ENCODE measurements around the gene SIGLEC1. TPM values are rescaled to one million over a fixed set of nuclear protein-coding genes. Genes with fewer than 3 reads are reported as not detected.

SIGLEC1 gene
- total and polyA plus RNA-seq, 2 of the 4 experiments (the other 2 are of a cell fraction) = not detected

- Histone ChIP-seq H3K18ac (ENCODE audit: low read depth, low read length) (no peak overlapping the region), H3K23ac (ENCODE audit: low read depth, low read length) (no peak overlapping the region), H3K56ac (ENCODE audit: extremely low read depth, insufficient read depth, low read length) (no peak overlapping the region), H2BK15ac (ENCODE audit: low read depth, low read length) (no peak overlapping the region), H3K4ac (ENCODE audit: low read depth, low read length) (no peak overlapping the region), H3K9ac (ENCODE audit: low read depth, low read length) (no peak overlapping the region), H3K9me3 (ENCODE audit: control insufficient read depth, insufficient read depth, low read length) (no peaks in the 10 kb centered on the region), H2BK20ac (ENCODE audit: low read depth, low read length) (no peak overlapping the region), H2AK5ac (ENCODE audit: low read depth, low read length) (no peak overlapping the region), H4K91ac (ENCODE audit: insufficient read depth, low read depth, low read length) (no peak overlapping the region), H4K5ac (ENCODE audit: low read depth, low read length) (no peak overlapping the region), H2AFZ (replicated peaks; ENCODE audit: low read length, poor library complexity) (peak overlapping the region; percentile 5), H3K9me1 (ENCODE audit: insufficient read depth, low read length) (no peaks in the 10 kb centered on the region), H3K27me3 (ENCODE audit: control insufficient read depth, insufficient read depth, low read length) (peaks cover 34% of the 10 kb centered on the region), H3K14ac (replicated peaks; ENCODE audit: low read depth, low read length) (no peak overlapping the region; the same call in 1 of the 2 replicates), H4K20me1 (ENCODE audit: insufficient read depth, low read length) (0 out of 2 replicates have a peak, but pooled peaks cover 3% of the 10 kb centered on the region), H3K4me3 (ENCODE audit: insufficient read depth, low read depth, low read length) (no peak overlapping the region), H3K4me1 (ENCODE audit: control insufficient read depth, insufficient read depth, low read length) (0 out of 2 replicates have a peak, but pooled peaks cover 3% of the 10 kb centered on the region), H2BK5ac (ENCODE audit: low read depth, low read length, poor library complexity, severe bottlenecking) (no peak overlapping the region), H2AK9ac (replicated peaks; ENCODE audit: low read depth, low read length, poor library complexity) (no peak overlapping the region), H3K27ac (ENCODE audit: insufficient read depth, low read length) (no peak overlapping the region), H3K36me3 (ENCODE audit: control insufficient read depth, insufficient read depth, low read length) (no peaks in the 10 kb centered on the region), H3K4me2 (ENCODE audit: low read depth, low read length) (no peak overlapping the region), H2BK120ac (ENCODE audit: low read depth, low read length) (no peak overlapping the region), H4K8ac (ENCODE audit: low read depth in 2 of 2, low read length in 2 of 2) (no peak overlapping the region), H3K79me1 (ENCODE audit: low read depth in 1 of 2, low read length in 2 of 2) (no peaks in the 10 kb centered on the region)
- 63% methylated on average over 2 of the region's 8 CpGs; no CpG with 5 or more reads in 1 of the 2 experiments for WGBS, 2 experiments (ENCODE audit: extremely low coverage in 2 of 2, insufficient read length in 1 of 2)
- DNase-seq (no peak), ATAC-seq (ENCODE audit: low read depth) (no peak)
- intact Hi-C loops (cut with micrococcal nuclease) (no loop called here), in situ Hi-C loops (cut with MboI; ENCODE audit: low sequenced_read_pairs) (no loop called here), dilution Hi-C loops (cut with HindIII; ENCODE audit: low sequenced_read_pairs, unreplicated experiment) (no loop called here)
- ChIA-PET CTCF (no interaction called here), POLR2A (ENCODE audit: unreplicated experiment) (no interaction called here)
- BruUV-seq (replicated peaks) = no TSS peak
- TF ChIP-seq SMC3 (IDR thresholded peaks at IDR 0.05; ENCODE audit: low read depth, low read length) = no peak
- no peak for TF ChIP-seq POLR2A (IDR thresholded peaks at IDR 0.05; ENCODE audit: low read depth, low read length)
- TF ChIP-seq FOS (IDR thresholded peaks at IDR 0.05; ENCODE audit: low read depth, low read length) = no peak
- TF ChIP-seq CEBPB (IDR thresholded peaks at IDR 0.05; ENCODE audit: low read depth, low read length) = no peak
- TF ChIP-seq CTCF (conservative IDR thresholded peaks at IDR 0.05; ENCODE audit: low read depth, low read length) = no peak
- no peak for TF ChIP-seq CHD1 (IDR thresholded peaks at IDR 0.05; ENCODE audit: low read depth, low read length)
- no peak for TF ChIP-seq RAD21 (IDR thresholded peaks at IDR 0.05; ENCODE audit: low read length)
- no peak for TF ChIP-seq BHLHE40 (IDR thresholded peaks at IDR 0.05; ENCODE audit: low read depth, low read length)
- TF ChIP-seq RFX5 (IDR thresholded peaks at IDR 0.05; ENCODE audit: low read depth, low read length) = no peak
- no peak for TF ChIP-seq MXI1 (IDR thresholded peaks at IDR 0.05; ENCODE audit: borderline replicate concordance, low read depth, low read length)
- TF ChIP-seq MAZ (IDR thresholded peaks at IDR 0.05; ENCODE audit: borderline replicate concordance, low read depth, low read length) = no peak
- TF ChIP-seq USF2 (IDR thresholded peaks at IDR 0.05; ENCODE audit: low read depth, low read length) = no peak
- no peak for TF ChIP-seq MAFK (IDR thresholded peaks at IDR 0.05; ENCODE audit: low read depth, low read length)
- TF ChIP-seq RCOR1 (IDR thresholded peaks at IDR 0.05; ENCODE audit: insufficient replicate concordance, low read length) = no peak
Observed at GRCh38 chr20:3667434-3668037, 44.9 kb downstream of the SIGLEC1 start.

Data from IMR-90 (cell line).